Measurements from ENCODE around the gene SCD5. TPM values are rescaled to one million over a fixed set of nuclear protein-coding genes. Genes with fewer than 3 reads are reported as not detected.

SCD5 gene
- total and polyA plus RNA-seq, 2 of the 4 experiments (the other 2 are of a cell fraction), result 12.4 to 13.5 TPM

DNA sequence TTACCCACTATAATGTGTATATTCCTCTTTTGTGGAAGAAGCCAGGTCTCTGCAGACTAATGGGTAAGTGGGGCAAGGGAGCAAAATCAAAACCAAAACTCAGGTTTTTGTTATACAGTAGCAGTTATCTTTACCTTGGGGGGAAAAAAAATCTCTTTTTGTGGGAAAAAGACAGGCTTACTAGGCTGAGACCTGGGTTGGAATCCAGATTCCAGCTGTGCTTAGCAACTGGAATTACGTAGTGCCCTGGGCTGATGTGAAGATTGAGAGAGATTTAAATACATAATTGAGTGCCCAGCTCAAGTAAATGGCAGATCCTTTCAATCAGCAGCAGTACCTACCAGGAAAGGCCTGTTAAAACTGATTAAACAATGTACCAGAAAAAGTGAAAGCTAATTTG is 15.4 kb upstream of the SCD5 start:
- intact Hi-C loops (cut with micrococcal nuclease) (no loop called here), in situ Hi-C loops (cut with MboI; ENCODE audit: low sequenced_read_pairs) (no loop called here)

More for the DNA sequence above, 15.4 kb upstream of the SCD5 start:
- Histone ChIP-seq H3K18ac (ENCODE audit: low read depth, low read length) (no peak overlapping the region), H3K4me2 (ENCODE audit: low read depth, low read length) (no peak overlapping the region), H2BK15ac (ENCODE audit: low read depth, low read length) (no peak overlapping the region), H3K36me3 (ENCODE audit: control insufficient read depth, insufficient read depth, low read length) (peaks cover 15% of the 10 kb centered on the region), H2AK9ac (replicated peaks; ENCODE audit: low read depth, low read length, poor library complexity) (no peak overlapping the region), H4K20me1 (ENCODE audit: insufficient read depth, low read length) (peaks cover 6% of the 10 kb centered on the region; the same call in 1 of the 2 replicates), H3K79me1 (ENCODE audit: low read depth in 1 of 2, low read length in 2 of 2) (peaks cover 0 to 2% of the 10 kb centered on the region in 2 experiments; a peak in 2 of 4 replicates), H3K4me1 (ENCODE audit: control insufficient read depth, insufficient read depth, low read length) (peaks cover 2% of the 10 kb centered on the region; the same call in 1 of the 2 replicates), H3K23ac (ENCODE audit: low read depth, low read length) (no peak overlapping the region), H3K27ac (ENCODE audit: insufficient read depth, low read length) (no peak overlapping the region), H3K27me3 (ENCODE audit: control insufficient read depth, insufficient read depth, low read length) (no peaks in the 10 kb centered on the region), H3K4me3 (ENCODE audit: insufficient read depth, low read depth, low read length) (no peak overlapping the region), H3K56ac (ENCODE audit: extremely low read depth, insufficient read depth, low read length) (no peak overlapping the region), H2BK5ac (ENCODE audit: low read depth, low read length, poor library complexity, severe bottlenecking) (no peak overlapping the region), H3K14ac (replicated peaks; ENCODE audit: low read depth, low read length) (no peak overlapping the region), H4K8ac (ENCODE audit: low read depth in 2 of 2, low read length in 2 of 2) (no peak overlapping the region), H3K9me3 (ENCODE audit: control insufficient read depth, insufficient read depth, low read length) (no peaks in the 10 kb centered on the region), H4K91ac (ENCODE audit: insufficient read depth, low read depth, low read length) (no peak overlapping the region), H2AK5ac (ENCODE audit: low read depth, low read length) (no peak overlapping the region), H3K4ac (ENCODE audit: low read depth, low read length) (no peak overlapping the region), H4K5ac (ENCODE audit: low read depth, low read length) (no peak overlapping the region), H3K9ac (ENCODE audit: low read depth, low read length) (no peak overlapping the region), H2BK120ac (ENCODE audit: low read depth, low read length) (no peak overlapping the region), H3K9me1 (ENCODE audit: insufficient read depth, low read length) (peaks cover 9% of the 10 kb centered on the region; the same call in 1 of the 2 replicates), H2AFZ (replicated peaks; ENCODE audit: low read length, poor library complexity) (no peak overlapping the region), H2BK20ac (ENCODE audit: low read depth, low read length) (no peak overlapping the region)
- no TSS peak for BruUV-seq (replicated peaks)
- no CpG with 5 or more reads among the region's 1 CpG for WGBS, 2 experiments (ENCODE audit: extremely low coverage in 2 of 2, insufficient read length in 1 of 2)
- DNase-seq, result no peak
- no peak for ATAC-seq (ENCODE audit: low read depth)
- ChIA-PET POLR2A (ENCODE audit: unreplicated experiment) (no interaction called here), CTCF (interaction anchor here (1.8 kb wide), 1 partner anchor 14 kb away, joined by 5 read pairs; the partner anchor contains the start of gene SCD5)
- TF ChIP-seq POLR2A (IDR thresholded peaks at IDR 0.05; ENCODE audit: low read depth, low read length) (no peak), BHLHE40 (IDR thresholded peaks at IDR 0.05; ENCODE audit: low read depth, low read length) (no peak), SMC3 (IDR thresholded peaks at IDR 0.05; ENCODE audit: low read depth, low read length) (no peak), CHD1 (IDR thresholded peaks at IDR 0.05; ENCODE audit: low read depth, low read length) (no peak), MXI1 (IDR thresholded peaks at IDR 0.05; ENCODE audit: borderline replicate concordance, low read depth, low read length) (no peak), RFX5 (IDR thresholded peaks at IDR 0.05; ENCODE audit: low read depth, low read length) (no peak), MAZ (IDR thresholded peaks at IDR 0.05; ENCODE audit: borderline replicate concordance, low read depth, low read length) (no peak), RCOR1 (IDR thresholded peaks at IDR 0.05; ENCODE audit: insufficient replicate concordance, low read length) (no peak), NFE2L2 (IDR thresholded peaks at IDR 0.05; ENCODE audit: low read depth, low read length) (no peak), FOS (IDR thresholded peaks at IDR 0.05; ENCODE audit: low read depth, low read length) (no peak), CEBPB (IDR thresholded peaks at IDR 0.05; ENCODE audit: low read depth, low read length) (no peak), RAD21 (IDR thresholded peaks at IDR 0.05; ENCODE audit: low read length) (no peak), USF2 (IDR thresholded peaks at IDR 0.05; ENCODE audit: low read depth, low read length) (no peak), MAFK (IDR thresholded peaks at IDR 0.05; ENCODE audit: low read depth, low read length) (no peak), ELK1 (IDR thresholded peaks at IDR 0.05; ENCODE audit: borderline replicate concordance, low read depth, low read length) (no peak)
- TF ChIP-seq, protein P1, sequence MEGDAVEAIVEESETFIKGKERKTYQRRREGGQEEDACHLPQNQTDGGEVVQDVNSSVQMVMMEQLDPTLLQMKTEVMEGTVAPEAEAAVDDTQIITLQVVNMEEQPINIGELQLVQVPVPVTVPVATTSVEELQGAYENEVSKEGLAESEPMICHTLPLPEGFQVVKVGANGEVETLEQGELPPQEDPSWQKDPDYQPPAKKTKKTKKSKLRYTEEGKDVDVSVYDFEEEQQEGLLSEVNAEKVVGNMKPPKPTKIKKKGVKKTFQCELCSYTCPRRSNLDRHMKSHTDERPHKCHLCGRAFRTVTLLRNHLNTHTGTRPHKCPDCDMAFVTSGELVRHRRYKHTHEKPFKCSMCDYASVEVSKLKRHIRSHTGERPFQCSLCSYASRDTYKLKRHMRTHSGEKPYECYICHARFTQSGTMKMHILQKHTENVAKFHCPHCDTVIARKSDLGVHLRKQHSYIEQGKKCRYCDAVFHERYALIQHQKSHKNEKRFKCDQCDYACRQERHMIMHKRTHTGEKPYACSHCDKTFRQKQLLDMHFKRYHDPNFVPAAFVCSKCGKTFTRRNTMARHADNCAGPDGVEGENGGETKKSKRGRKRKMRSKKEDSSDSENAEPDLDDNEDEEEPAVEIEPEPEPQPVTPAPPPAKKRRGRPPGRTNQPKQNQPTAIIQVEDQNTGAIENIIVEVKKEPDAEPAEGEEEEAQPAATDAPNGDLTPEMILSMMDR (conservative IDR thresholded peaks at IDR 0.05; ENCODE audit: low read depth, low read length), result no peak
- dilution Hi-C loops (cut with HindIII; ENCODE audit: low sequenced_read_pairs, unreplicated experiment), result no loop called here

All from IMR-90 (cell line).